Fibroblast of pulmonary artery (primary cell): ENCODE results near the gene PATJ.
A peak's percentile ranks its signal among the peaks of the same experiment; 100 is the strongest.
"Not testable (repeated sequence)": the region's sequence is repeated elsewhere in the genome, so short reads cannot be mapped to it uniquely, and the experiment has no call there.

ENCODE experiments used
- DNase-seq: peaks from one replicate; pipeline ENCODE4 v3.0.0-alpha.2; 2010; ENCODE audit warnings: low read depth
- H3K4me3 ChIP-seq: replicated peaks from 2 replicates; pipeline ENCODE4 v1.5.1; 2011; ENCODE audit warnings: low read depth, mild to moderate bottlenecking, control low read depth, low read length, moderate library complexity
- CTCF ChIP-seq: IDR thresholded peaks from 2 replicates; pipeline ENCODE4 v1.5.1; 2011; ENCODE audit warnings: mild to moderate bottlenecking, control low read depth, low read length, inconsistent platforms; ENCODE audit errors: missing control alignments

The PATJ gene

GRCh38 chr1:61875198-61875597 is 132.9 kb downstream of the PATJ start:
- no peak for TF ChIP-seq CTCF
- no peak overlapping the region for H3K4me3 ChIP-seq
- no peak for DNase-seq

- not testable (repeated sequence) for DNase-seq, H3K4me3 ChIP-seq
Measured at GRCh38 chr1:61879887-61880474, 137.7 kb downstream of the PATJ start.

- DNase-seq, result peak; percentile 8
- H3K4me3 ChIP-seq, result no peak overlapping the region
- TF ChIP-seq CTCF, result no peak
Measured at GRCh38 chr1:61887076-61887867, 145.0 kb downstream of the PATJ start.

- TF ChIP-seq CTCF, result no peak
- H3K4me3 ChIP-seq, result no peak overlapping the region
- peak; percentile 39 for DNase-seq
Measured at GRCh38 chr1:61887931-61888564, 145.8 kb downstream of the PATJ start.

GRCh38 chr1:61888808-61889207 is 146.5 kb downstream of the PATJ start:
- no peak for DNase-seq
- H3K4me3 ChIP-seq, result no peak overlapping the region
- no peak for TF ChIP-seq CTCF

GRCh38 chr1:61890435-61890834 is 148.2 kb downstream of the PATJ start:
- not testable (repeated sequence) for DNase-seq, H3K4me3 ChIP-seq

GRCh38 chr1:61892977-61893376 is 150.7 kb downstream of the PATJ start:
- H3K4me3 ChIP-seq, result no peak overlapping the region
- TF ChIP-seq CTCF, result no peak
- DNase-seq, result no peak

GRCh38 chr1:61894296-61894695 is 152.0 kb downstream of the PATJ start:
- DNase-seq, H3K4me3 ChIP-seq: not testable (repeated sequence)
